Measurements from ENCODE around the gene ZNF443. TPM values are rescaled to one million over a fixed set of nuclear protein-coding genes. Genes with fewer than 3 reads are reported as not detected.

The ZNF443 gene
- total and polyA plus RNA-seq, 2 donors (not counting 3 experiments of a cell fraction or from before 2014, with no cell fraction given) = 0.65 to 3.4 TPM

GRCh38 chr19:12484371-12485051 is 43.7 kb upstream of the ZNF443 start, which contains the start of gene ZNF709:
Gene ZNF709 (minus strand): TSS chr19:12484816. CDS start chr19:12484657, 159 bp downstream.
- H3K4me1 ChIP-seq (ENCODE audit: control insufficient read depth, extremely low read depth, insufficient read depth, low read length) = peaks cover 7% of the 10 kb centered on the region
- H3K27ac ChIP-seq (ENCODE audit: insufficient read depth, low read depth, low read length) = no peak within 1 kb of the TSS
- intact Hi-C loops (cut with micrococcal nuclease) (loop anchor here (1.0 to 5.0 kb wide), 3 partner anchors 44 to 83 kb away; partner anchors contain the start of genes ZNF564 and ZNF799), dilution Hi-C loops (cut with MboI; ENCODE audit: extremely low pct_ligation_motif_present, low sequenced_read_pairs) (no loop called here)
- ChIA-PET POLR2A (no interaction called here), CTCF (interaction anchor here (1.1 kb wide), 1 partner anchor 9 kb away, joined by 4 read pairs; no protein-coding TSS in a partner anchor)
- peak within 1 kb of the TSS; percentile 98 for H2AFZ ChIP-seq (ENCODE audit: low read depth, low read length)
- no peaks in the 10 kb centered on the region for H3K9me3 ChIP-seq (replicated peaks; ENCODE audit: control insufficient read depth, insufficient read depth, low read length)
- H3K4me3 ChIP-seq (replicated peaks in 1 of 3; ENCODE audit: insufficient read depth in 1 of 3, low read depth in 1 of 3, low read length in 3 of 3) = peak within 1 kb of the TSS; percentile 73 to 77 (median 74)
- no peaks in the 10 kb centered on the region for H4K20me1 ChIP-seq (replicated peaks; ENCODE audit: control insufficient read depth, extremely low read depth, insufficient read depth, low read length)
- FAIRE-seq (peak; percentile 92), DNase-seq (ENCODE audit: low read depth, low spot score) (peak; percentile 95)
- no TSS peak for BruUV-seq (replicated peaks)
- H3K9me1 ChIP-seq (replicated peaks; ENCODE audit: control insufficient read depth, extremely low read depth, insufficient read depth, low read length) = no peaks in the 10 kb centered on the region
- no peaks in the 10 kb centered on the region for H3K27me3 ChIP-seq (ENCODE audit: control insufficient read depth in 2 of 2, insufficient read depth in 2 of 2, low read length in 2 of 2)
- peak within 1 kb of the TSS; percentile 56 for H3K9ac ChIP-seq (replicated peaks; ENCODE audit: extremely low read depth, insufficient read depth, low read length)
- peak within 1 kb of the TSS; percentile 73 for H3K4me2 ChIP-seq (ENCODE audit: insufficient read depth, low read length)
- no peaks in the 10 kb centered on the region for H3K79me2 ChIP-seq (ENCODE audit: control insufficient read depth, insufficient read depth, low read length)
- no peaks in the 10 kb centered on the region for H3K36me3 ChIP-seq (ENCODE audit: control insufficient read depth in 2 of 2, extremely low read depth in 1 of 2, insufficient read depth in 2 of 2, low read length in 2 of 2)
- TF ChIP-seq POLR2A (IDR thresholded peaks at IDR 0.05; ENCODE audit: low read depth, low read length) (peak; percentile 42), MYC (IDR thresholded peaks at IDR 0.05; ENCODE audit: low read depth, low read length) (no peak)

- H3K27me3 ChIP-seq (ENCODE audit: control insufficient read depth in 2 of 2, insufficient read depth in 2 of 2, low read length in 2 of 2) = no peaks in the 10 kb centered on the region
- H3K9ac ChIP-seq (replicated peaks; ENCODE audit: extremely low read depth, insufficient read depth, low read length) = peak overlapping the region; percentile 56
- FAIRE-seq (no peak), DNase-seq (ENCODE audit: low read depth, low spot score) (no peak)
- H4K20me1 ChIP-seq (replicated peaks; ENCODE audit: control insufficient read depth, extremely low read depth, insufficient read depth, low read length) = no peaks in the 10 kb centered on the region
- peaks cover 7% of the 10 kb centered on the region for H3K4me1 ChIP-seq (ENCODE audit: control insufficient read depth, extremely low read depth, insufficient read depth, low read length)
- H3K9me1 ChIP-seq (replicated peaks; ENCODE audit: control insufficient read depth, extremely low read depth, insufficient read depth, low read length) = no peaks in the 10 kb centered on the region
- H2AFZ ChIP-seq (ENCODE audit: low read depth, low read length) = peak overlapping the region; percentile 98
- H3K4me3 ChIP-seq (replicated peaks in 1 of 3; ENCODE audit: insufficient read depth in 1 of 3, low read depth in 1 of 3, low read length in 3 of 3) = peak overlapping the region; percentile 73 to 77 (median 74)
- H3K79me2 ChIP-seq (ENCODE audit: control insufficient read depth, insufficient read depth, low read length) = no peaks in the 10 kb centered on the region
- no peaks in the 10 kb centered on the region for H3K36me3 ChIP-seq (ENCODE audit: control insufficient read depth in 2 of 2, extremely low read depth in 1 of 2, insufficient read depth in 2 of 2, low read length in 2 of 2)
- no peaks in the 10 kb centered on the region for H3K9me3 ChIP-seq (replicated peaks; ENCODE audit: control insufficient read depth, insufficient read depth, low read length)
- POLR2A ChIA-PET = no interaction called here
- H3K27ac ChIP-seq (ENCODE audit: insufficient read depth, low read depth, low read length) = no peak overlapping the region
- TF ChIP-seq JUN (IDR thresholded peaks at IDR 0.05; ENCODE audit: borderline replicate concordance, insufficient read depth, insufficient read length, low read depth) (no peak), MAX (IDR thresholded peaks at IDR 0.05; ENCODE audit: insufficient read depth, insufficient read length) (no peak), MYC (IDR thresholded peaks at IDR 0.05; ENCODE audit: low read depth, low read length) (no peak), GATA2 (IDR thresholded peaks at IDR 0.05; ENCODE audit: insufficient read depth, insufficient read length, low read depth, low read length) (no peak), FOS (IDR thresholded peaks at IDR 0.05; ENCODE audit: borderline replicate concordance, insufficient read depth, low read length) (no peak), EZH2 (IDR thresholded peaks at IDR 0.05; ENCODE audit: borderline replicate concordance, low read depth, low read length, severe bottlenecking) (no peak), POLR2A (IDR thresholded peaks at IDR 0.05; ENCODE audit: low read depth, low read length) (no peak), POLR2AphosphoS5 (IDR thresholded peaks at IDR 0.05; ENCODE audit: insufficient read depth, low read depth, low read length) (no peak), CTCF (IDR thresholded peaks at IDR 0.05; ENCODE audit: extremely low read depth in 1 of 2, insufficient read depth in 1 of 2, low read depth in 1 of 2, low read length in 2 of 2) (no peak)
- CTCF ChIA-PET = interaction anchor here (1.1 kb wide), 1 partner anchor 9 kb away, joined by 4 read pairs; no protein-coding TSS in a partner anchor
- intact Hi-C loops (cut with micrococcal nuclease) = loop anchor here (1.0 to 5.0 kb wide), 3 partner anchors 44 to 83 kb away; partner anchors contain the start of genes ZNF564 and ZNF799
- BruUV-seq (replicated peaks) = no TSS peak
- H3K4me2 ChIP-seq (ENCODE audit: insufficient read depth, low read length) = peak overlapping the region; percentile 73
- dilution Hi-C loops (cut with MboI; ENCODE audit: extremely low pct_ligation_motif_present, low sequenced_read_pairs) = no loop called here
Observed at GRCh38 chr19:12484011-12484370, 43.2 kb upstream of the ZNF443 start.

Measured in endothelial cell of umbilical vein (primary cell).